ENCODE measurements around the gene ZNF543. TPM values are rescaled to one million over a fixed set of nuclear protein-coding genes. Genes with fewer than 3 reads are reported as not detected.

Gene ZNF543
- total and polyA plus RNA-seq, 2 of the 8 experiments (the other 6 are each of a cell fraction or from before 2014, with no cell fraction given), result 1.8 to 9.0 TPM

DNA sequence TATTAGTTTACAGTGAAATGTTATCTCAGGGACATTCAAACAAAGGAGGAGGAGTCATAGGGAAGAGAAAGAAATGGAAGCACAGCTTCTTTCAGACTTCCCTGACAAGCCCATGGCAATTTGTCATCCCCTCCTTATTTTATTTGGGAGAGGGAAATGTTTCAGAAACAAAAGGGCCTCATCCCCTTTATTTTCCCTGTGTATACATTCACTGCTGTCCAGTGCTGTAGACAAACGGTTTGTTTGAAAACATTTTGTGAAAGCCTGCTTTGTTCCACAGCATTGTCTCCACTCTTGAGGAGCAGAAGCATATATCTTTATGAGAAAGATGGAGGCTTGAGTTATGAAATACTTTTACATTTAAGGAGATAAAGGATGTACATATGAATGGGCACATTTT lies 27.7 kb upstream of the ZNF543 start:
- Histone ChIP-seq H4K20me1 (replicated peaks in 1 of 2; ENCODE audit: control insufficient read depth in 1 of 2, insufficient read depth in 2 of 2, low read length in 2 of 2) (peaks cover 4 to 9% of the 10 kb centered on the region in 2 experiments), H2AFZ (ENCODE audit: low read length) (no peak overlapping the region), H3K4ac (replicated peaks; ENCODE audit: insufficient read length, low read depth, low read length) (no peak overlapping the region), H4K8ac (ENCODE audit: extremely low read depth, insufficient read depth, low read length) (no peak overlapping the region), H2BK15ac (ENCODE audit: low read length) (no peak overlapping the region), H2AK5ac (ENCODE audit: low read depth, low read length) (no peak overlapping the region), H3K27ac (ENCODE audit: low read depth, low read length) (no peak overlapping the region), H3K18ac (ENCODE audit: extremely low read depth, low read length) (no peak overlapping the region), H3K23me2 (ENCODE audit: low read depth, low read length) (no peaks in the 10 kb centered on the region), H3K9ac (replicated peaks in 1 of 4; ENCODE audit: extremely low read depth in 1 of 4, low read depth in 3 of 4, low read length in 3 of 4) (no peak overlapping the region), H3K79me1 (ENCODE audit: low read depth, low read length) (peaks cover 10% of the 10 kb centered on the region; the same call in 1 of the 2 replicates), H2BK120ac (replicated peaks; ENCODE audit: low read depth, low read length) (no peak overlapping the region), H3K4me2 (ENCODE audit: insufficient read depth in 1 of 2, low read depth in 2 of 2, low read length in 2 of 2) (no peak overlapping the region), H3K79me2 (ENCODE audit: control insufficient read depth in 1 of 2, insufficient read depth in 2 of 2, low read length in 2 of 2) (peaks cover 0 to 83% of the 10 kb centered on the region in 2 experiments; a peak in 3 of 4 replicates), H3K4me3 (ENCODE audit: extremely low read depth in 1 of 4, insufficient read depth in 2 of 4, low read depth in 3 of 4, low read length in 4 of 4) (no peak overlapping the region), H4K5ac (ENCODE audit: insufficient read length, low read depth, low read length) (no peak overlapping the region), H4K91ac (replicated peaks; ENCODE audit: insufficient read length, low read length) (no peak overlapping the region), H3K36me3 (ENCODE audit: control insufficient read depth in 2 of 4, insufficient read depth in 4 of 4, low read length in 3 of 4) (peaks cover 29 to 55% (median 48%) of the 10 kb centered on the region in 4 experiments), H2BK20ac (ENCODE audit: low read length) (no peak overlapping the region), H3K56ac (replicated peaks; ENCODE audit: insufficient read length, low read depth, low read length) (no peak overlapping the region), H3K4me1 (replicated peaks in 1 of 4; ENCODE audit: control insufficient read depth in 3 of 4, insufficient read depth in 4 of 4, low read length in 3 of 4) (no peaks in the 10 kb centered on the region), H2BK12ac (ENCODE audit: low read depth, low read length) (no peak overlapping the region), H3K14ac (ENCODE audit: insufficient read length) (no peak overlapping the region), H3K9me3 (ENCODE audit: insufficient read depth in 2 of 2, low read depth in 1 of 2, low read length in 1 of 2) (peaks cover 0 to 4% of the 10 kb centered on the region in 2 experiments; a peak in 1 of 4 replicates), H3K23ac (ENCODE audit: insufficient read length) (no peak overlapping the region), H2BK5ac (ENCODE audit: low read depth, low read length) (no peak overlapping the region), H3K27me3 (replicated peaks in 1 of 4; ENCODE audit: control insufficient read depth in 3 of 4, extremely low read depth in 1 of 4, insufficient read depth in 3 of 4, low read length in 3 of 4) (no peaks in the 10 kb centered on the region)
- ChIA-PET POLR2A (ENCODE audit: partially characterized antibody) (no interaction called here), CTCF (ENCODE audit: partially characterized antibody) (no interaction called here)
- no peak for FAIRE-seq
- WGBS, 2 experiments (ENCODE audit: extremely low coverage in 1 of 2, insufficient coverage in 1 of 2, insufficient read length in 1 of 2, insufficient replicate concordance in 2 of 2, low coverage in 1 of 2, low lambda C conversion rate in 2 of 2, missing lambda C conversion rate in 1 of 2), result 95% methylated on average over 1 of the region's 1 CpG; no CpG with 5 or more reads in 1 of the 2 experiments
- DNase-seq (ENCODE audit: low read depth in 1 of 2, low spot score in 2 of 2), result no peak
- TF ChIP-seq, protein P1, sequence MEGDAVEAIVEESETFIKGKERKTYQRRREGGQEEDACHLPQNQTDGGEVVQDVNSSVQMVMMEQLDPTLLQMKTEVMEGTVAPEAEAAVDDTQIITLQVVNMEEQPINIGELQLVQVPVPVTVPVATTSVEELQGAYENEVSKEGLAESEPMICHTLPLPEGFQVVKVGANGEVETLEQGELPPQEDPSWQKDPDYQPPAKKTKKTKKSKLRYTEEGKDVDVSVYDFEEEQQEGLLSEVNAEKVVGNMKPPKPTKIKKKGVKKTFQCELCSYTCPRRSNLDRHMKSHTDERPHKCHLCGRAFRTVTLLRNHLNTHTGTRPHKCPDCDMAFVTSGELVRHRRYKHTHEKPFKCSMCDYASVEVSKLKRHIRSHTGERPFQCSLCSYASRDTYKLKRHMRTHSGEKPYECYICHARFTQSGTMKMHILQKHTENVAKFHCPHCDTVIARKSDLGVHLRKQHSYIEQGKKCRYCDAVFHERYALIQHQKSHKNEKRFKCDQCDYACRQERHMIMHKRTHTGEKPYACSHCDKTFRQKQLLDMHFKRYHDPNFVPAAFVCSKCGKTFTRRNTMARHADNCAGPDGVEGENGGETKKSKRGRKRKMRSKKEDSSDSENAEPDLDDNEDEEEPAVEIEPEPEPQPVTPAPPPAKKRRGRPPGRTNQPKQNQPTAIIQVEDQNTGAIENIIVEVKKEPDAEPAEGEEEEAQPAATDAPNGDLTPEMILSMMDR (IDR thresholded peaks at IDR 0.05; ENCODE audit: control extremely low read depth in 1 of 3, insufficient read depth in 1 of 3, low read depth in 1 of 3, low read length in 3 of 3), result no peak
- TF ChIP-seq CBX8 (IDR thresholded peaks at IDR 0.05; ENCODE audit: borderline replicate concordance, low read depth, low read length) (no peak), NRF1 (IDR thresholded peaks at IDR 0.05; ENCODE audit: low read depth, low read length) (no peak), CHD2 (IDR thresholded peaks at IDR 0.05; ENCODE audit: low read length) (no peak), TCF12 (IDR thresholded peaks at IDR 0.05; ENCODE audit: low read depth, low read length) (no peak), RBBP5 (IDR thresholded peaks at IDR 0.05; ENCODE audit: borderline replicate concordance, low read depth, low read length) (no peak), BRCA1 (IDR thresholded peaks at IDR 0.05; ENCODE audit: low read depth, low read length) (no peak), ASH2L (IDR thresholded peaks at IDR 0.05; ENCODE audit: low read length) (no peak), EP300 (IDR thresholded peaks at IDR 0.05; ENCODE audit: borderline replicate concordance in 1 of 2, low read depth in 2 of 2, low read length in 2 of 2) (no peak)
- TF ChIP-seq, protein P2, sequence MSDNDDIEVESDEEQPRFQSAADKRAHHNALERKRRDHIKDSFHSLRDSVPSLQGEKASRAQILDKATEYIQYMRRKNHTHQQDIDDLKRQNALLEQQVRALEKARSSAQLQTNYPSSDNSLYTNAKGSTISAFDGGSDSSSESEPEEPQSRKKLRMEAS (IDR thresholded peaks at IDR 0.05), result no peak
- TF ChIP-seq, protein P3, sequence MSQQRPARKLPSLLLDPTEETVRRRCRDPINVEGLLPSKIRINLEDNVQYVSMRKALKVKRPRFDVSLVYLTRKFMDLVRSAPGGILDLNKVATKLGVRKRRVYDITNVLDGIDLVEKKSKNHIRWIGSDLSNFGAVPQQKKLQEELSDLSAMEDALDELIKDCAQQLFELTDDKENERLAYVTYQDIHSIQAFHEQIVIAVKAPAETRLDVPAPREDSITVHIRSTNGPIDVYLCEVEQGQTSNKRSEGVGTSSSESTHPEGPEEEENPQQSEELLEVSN (IDR thresholded peaks at IDR 0.05), result no peak

Data from H1 (cell line).